K562 (cell line): ENCODE data around the gene EPHA1. TPM values are rescaled to one million over a fixed set of nuclear protein-coding genes. Genes with fewer than 3 reads are reported as not detected.
A peak's percentile ranks its signal among the peaks of the same experiment; 100 is the strongest.

Experiments
- ATAC-seq: fragments of 200-7000 bp; cut with Tn5 transposase; 3 replicates; pipeline ENCODE4 v1.9.1; 2020; ENCODE audit warnings: moderate library complexity
- BruUV-seq: library from RNA; stranded (reverse); fragments of 400-500 nt; replicated peaks from 2 replicates; lab custom pipeline; 2021; lab: Mats Ljungman, UMichigan
- CTCF ChIA-PET: fragments of 300-600 bp; formaldehyde crosslinking; extraction: SDS; loops from one replicate; lab custom pipeline; 2021; ENCODE audit warnings: low intra/inter-chr PET ratio; lab: Yijun Ruan, JAX
- POLR2A ChIA-PET: fragments of 300-600, 350-650 bp; sonication (Branson Sonifier 250); formaldehyde crosslinking; extraction: SDS; loops from one replicate; lab custom pipeline; 2021; ENCODE audit warnings: antibody characterized with exemption, inconsistent platforms; lab: Yijun Ruan, JAX
- DNase-seq, 4 experiments: peaks; one replicate each; pipeline versions ENCODE4 v3.0.0 to v3.0.0-alpha.2; 2011 to 2018; ENCODE audit warnings: low spot score in 3 of 4, mixed read lengths in 3 of 4; ENCODE audit errors: extremely low read depth in 1 of 4
- FAIRE-seq: peaks from 2 replicates; lab custom pipeline; 2011; peaks lifted over from hg19 to GRCh38; lab: Jason Lieb, UNC
- H2AFZ ChIP-seq: 2 replicates; pipeline ENCODE4 v1.6.0; 2011; ENCODE audit warnings: low read depth, low read length, control low read depth, inconsistent platforms
- H3K27ac ChIP-seq: fragments of 200-600 bp; 3 replicates; pipeline ENCODE4 v1.8.0; 2011; ENCODE audit warnings: low read depth, mild to moderate bottlenecking, control low read depth, inconsistent platforms, low read length, moderate library complexity, mixed read lengths; ENCODE audit errors: extremely low read depth
- H3K27me3 ChIP-seq, 2 experiments: fragments of 300-600 bp in 1 of 2; 2 replicates in 1 of 2; 3 replicates in 1 of 2; pipeline versions ENCODE4 v1.6.0 to v1.8.0; 2011; ENCODE audit warnings: inconsistent platforms in 2 of 2, low read length in 2 of 2, mild to moderate bottlenecking in 1 of 2, mixed read lengths in 1 of 2, moderate library complexity in 1 of 2; ENCODE audit not compliant: control insufficient read depth in 2 of 2, insufficient read depth in 2 of 2
- H3K36me3 ChIP-seq: fragments of 300-600 bp; 3 replicates; pipeline ENCODE4 v1.8.0; 2011; ENCODE audit warnings: mild to moderate bottlenecking, low read length, inconsistent platforms; ENCODE audit not compliant: control insufficient read depth, insufficient read depth
- H3K4me1 ChIP-seq, 2 experiments: fragments of 200-600 bp in 1 of 2; replicated peaks in 1 of 2; 2 replicates in 1 of 2; 3 replicates in 1 of 2; pipeline versions ENCODE4 v1.5.1 to v1.8.0; 2011; ENCODE audit warnings: inconsistent platforms in 2 of 2, low read length in 2 of 2, mild to moderate bottlenecking in 1 of 2, mixed read lengths in 1 of 2, moderate library complexity in 1 of 2; ENCODE audit not compliant: control insufficient read depth in 2 of 2, insufficient read depth in 2 of 2
- H3K4me2 ChIP-seq: 2 replicates; pipeline ENCODE4 v1.6.1; 2011; ENCODE audit warnings: low read length, control low read depth, inconsistent platforms, mixed read lengths; ENCODE audit not compliant: insufficient read depth
- H3K4me3 ChIP-seq: fragments of 200-600 bp; sonication (generic), shearing (Covaris generic); 2 replicates; pipeline ENCODE4 v1.5.1; 2016; ENCODE audit warnings: control low read depth, inconsistent platforms
- H3K79me2 ChIP-seq: fragments of 200-600 bp; 3 replicates; pipeline ENCODE4 v1.8.0; 2011; ENCODE audit warnings: low read length, inconsistent platforms; ENCODE audit not compliant: control insufficient read depth, insufficient read depth
- H3K9ac ChIP-seq, 2 experiments: 2 replicates each; pipeline versions ENCODE4 v1.6.0 to v1.6.1; 2011; ENCODE audit warnings: low read depth in 2 of 2, low read length in 2 of 2, control low read depth in 1 of 2, inconsistent platforms in 1 of 2, mild to moderate bottlenecking in 1 of 2, mixed read lengths in 1 of 2; ENCODE audit not compliant: insufficient read depth in 1 of 2
- H3K9me1 ChIP-seq: one replicate; pipeline ENCODE4 v1.6.0; 2011; ENCODE audit warnings: inconsistent platforms, mild to moderate bottlenecking, low read length, moderate library complexity; ENCODE audit not compliant: control insufficient read depth, insufficient read depth
- H3K9me3 ChIP-seq: replicated peaks from 2 replicates; pipeline ENCODE4 v1.5.1; 2011; ENCODE audit warnings: low read depth, low read length, inconsistent platforms; ENCODE audit not compliant: control insufficient read depth, insufficient read depth
- H4K20me1 ChIP-seq: replicated peaks from 2 replicates; pipeline ENCODE4 v1.6.1; 2011; ENCODE audit warnings: low read length, inconsistent platforms, mixed read lengths; ENCODE audit not compliant: control insufficient read depth, insufficient read depth
- ATF6 ChIP-seq: sonication (generic); formaldehyde crosslinking; IDR thresholded peaks from 2 replicates; pipeline ENCODE4 v1.4.0; 2020; ENCODE audit warnings: mild to moderate bottlenecking, missing genetic modification reagents
- C11orf30 ChIP-seq: fragments of 450-650 bp; IDR thresholded peaks from 2 replicates; pipeline ENCODE4 v1.6.1; 2016; ENCODE audit warnings: low read depth, mild to moderate bottlenecking
- FOSL1 ChIP-seq: fragments of 200-800 bp; sonication (Bioruptor generic); conservative IDR thresholded peaks from 2 replicates; pipeline ENCODE4 v1.6.1; 2016; ENCODE audit warnings: missing genetic modification characterization, missing compliant biosample characterization
- GTF2A2 ChIP-seq: IDR thresholded peaks from 2 replicates; pipeline ENCODE4 v1.6.1; 2016; ENCODE audit warnings: mild to moderate bottlenecking, missing genetic modification characterization, missing compliant biosample characterization
- L3MBTL2 ChIP-seq: fragments of 450-650 bp; IDR thresholded peaks from 2 replicates; pipeline ENCODE4 v1.6.1; 2016; ENCODE audit warnings: mild to moderate bottlenecking, moderate library complexity
- MEIS2 ChIP-seq: fragments of 450-650 bp; IDR thresholded peaks from 2 replicates; pipeline ENCODE4 v1.6.1; 2014; ENCODE audit warnings: mild to moderate bottlenecking; ENCODE audit not compliant: partially characterized antibody
- STAT5A ChIP-seq: IDR thresholded peaks from 2 replicates; pipeline ENCODE4 v1.6.1; 2012; ENCODE audit warnings: low read length, inconsistent platforms, borderline replicate concordance
- TCF7 ChIP-seq: sonication (generic); IDR thresholded peaks from 2 replicates; pipeline ENCODE4 v1.6.1; 2016; ENCODE audit warnings: antibody characterized with exemption, borderline replicate concordance
- WHSC1 ChIP-seq: IDR thresholded peaks from one replicate; pipeline ENCODE4 v1.6.1; 2012; ENCODE audit warnings: low read length, control low read depth, inconsistent platforms
- ZFPM2 ChIP-seq: fragments of 250-450 bp; sonication (Bioruptor Pico); IDR thresholded peaks from 2 replicates; pipeline ENCODE4 v1.5.1; 2022; ENCODE audit warnings: mild to moderate bottlenecking
- ZNF121 ChIP-seq: sonication (generic); formaldehyde crosslinking; conservative IDR thresholded peaks from 2 replicates; pipeline ENCODE4 v1.8.0; 2022; ENCODE audit warnings: missing genetic modification reagents
- ZNF551 ChIP-seq: fragments of 250-450 bp; sonication (Bioruptor Pico); IDR thresholded peaks from 2 replicates; pipeline ENCODE4 v1.5.0; 2021; ENCODE audit warnings: mild to moderate bottlenecking, moderate library complexity
- ZNF780A ChIP-seq: fragments of 250-450 bp; sonication (Bioruptor Pico); IDR thresholded peaks from 2 replicates; pipeline ENCODE4 v1.5.0; 2021; ENCODE audit warnings: mild to moderate bottlenecking
- WGBS: fragments of 100-300 bp; shearing (Covaris generic); methylation state at CpG from one replicate; pipeline ENCODE4 v1.1.6; 2016; ENCODE audit warnings: low coverage, mixed read lengths; ENCODE audit not compliant: insufficient coverage; ENCODE audit errors: missing lambda C conversion rate; 5-methylcytosine and 5-hydroxymethylcytosine counted together
- in situ Hi-C: fragments of 300-500 bp; cut with MboI; formaldehyde crosslinking; loops from 4 replicates; pipeline ENCODE4 v1.15.0; 2018; ENCODE audit warnings: inconsistent platforms, mixed read lengths
- intact Hi-C: fragments of 100-400 bp; cut with micrococcal nuclease; formaldehyde crosslinking; loops from 2 replicates; pipeline ENCODE4 v1.14.2; 2022
- polyA plus RNA-seq, 8 experiments: library from polyadenylated mRNA; depleted of rRNA in 4 of 8; stranded (reverse) in 5 of 8; unstranded in 3 of 8; fragments of >200 nt; fragmentation: Nextera tagmentation in 2 of 8; fragmentation: Illumina TruSeq in 1 of 8; extraction: Ambion mirVana in 2 of 8; extraction: Trizol in 1 of 8; gene quantifications; 2 replicates each; pipeline versions ENCODE4 v1.2.1 to v1.2.3, GENCODE V29; 2011 to 2014; ENCODE audit warnings: inconsistent platforms in 1 of 8, missing spikeins in 1 of 8
- total RNA-seq, 7 experiments: library from RNA; depleted of rRNA in 6 of 7; stranded (reverse); fragments of >200 nt in 6 of 7; fragmentation: Illumina TruSeq in 2 of 7; extraction: Trizol in 2 of 7; gene quantifications; 2 replicates each; pipeline versions ENCODE4 v1.2.1 to v1.2.3, GENCODE V29; 2011 to 2021; ENCODE audit warnings: low replicate concordance in 1 of 7
- TF ChIP-seq, protein P1 (sequence below): fragments of 450-650 bp; formaldehyde crosslinking; conservative IDR thresholded peaks from 2 replicates; pipeline ENCODE4 v1.4.0; 2022; ENCODE audit warnings: mild to moderate bottlenecking, missing genetic modification characterization
- TF ChIP-seq, protein P2 (sequence below): fragments of 250-450 bp; sonication (Bioruptor Pico); IDR thresholded peaks from 2 replicates; pipeline ENCODE4 v1.5.0; 2020; ENCODE audit warnings: mild to moderate bottlenecking

Gene EPHA1
- total and polyA plus RNA-seq, 9 of the 15 experiments (the other 6 are each of a cell fraction or from before 2014, with no cell fraction given): 0.22 to 0.57 (median 0.32) TPM; not detected in 6

DNA sequence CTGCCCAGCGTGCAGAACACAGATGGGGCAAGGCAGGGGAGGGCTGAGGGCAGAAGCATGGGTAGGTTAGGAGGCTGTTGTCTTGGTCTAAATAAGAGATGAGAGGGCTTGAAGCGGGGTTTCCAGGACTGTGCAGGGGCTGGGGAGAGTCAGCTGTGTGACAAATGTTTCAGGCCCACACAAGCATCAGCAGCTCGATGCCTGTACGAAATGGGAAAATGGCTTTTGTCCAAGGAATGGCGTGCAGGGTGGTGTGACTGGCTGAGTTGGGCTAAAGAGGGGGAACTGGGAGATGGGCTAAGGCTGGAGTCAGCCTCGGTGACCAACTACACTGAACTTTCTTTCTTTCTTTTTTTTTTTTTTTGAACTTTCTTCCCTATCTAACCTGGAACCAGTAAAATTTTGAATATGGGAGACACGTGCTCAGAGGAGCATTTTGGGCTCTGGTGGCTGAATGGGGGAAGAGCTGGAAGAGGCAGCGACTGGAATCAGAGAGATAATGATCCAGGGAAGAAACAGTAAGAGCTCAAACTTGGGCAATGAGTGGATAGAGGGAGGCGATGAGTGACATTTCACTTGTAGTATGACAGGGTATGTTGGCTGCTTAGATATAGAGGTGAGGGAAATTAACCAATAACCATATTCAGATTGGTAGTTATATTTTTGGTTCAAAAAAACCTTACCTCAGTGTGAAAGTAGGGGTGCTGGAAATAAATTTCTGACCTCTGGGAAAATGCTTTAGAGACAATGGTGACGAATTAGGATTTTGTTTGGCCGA is 10.2 kb upstream of the EPHA1 start:
- DNase-seq (peak in 1 of 4 experiments; percentile 33), FAIRE-seq (no peak), ATAC-seq (peak; percentile 13; the same call in 2 of the 3 replicates)
- in situ Hi-C loops (no loop called here), intact Hi-C loops (loop anchor here (5.0 kb wide), 2 partner anchors 88 to 97 kb away; no protein-coding TSS in a partner anchor)
- BruUV-seq: no TSS peak
- no peaks in the 10 kb centered on the region for H3K27me3 ChIP-seq
- 29% methylated on average over 11 of the region's 11 CpGs for WGBS
- H2AFZ ChIP-seq: peak overlapping the region; percentile 57
- CTCF ChIA-PET: no interaction called here
- H3K9me3 ChIP-seq: peaks cover 8% of the 10 kb centered on the region; the same call in 1 of the 2 replicates
- POLR2A ChIA-PET: no interaction called here
- H3K79me2 ChIP-seq: no peaks in the 10 kb centered on the region
- H3K4me1 ChIP-seq: 0 out of 5 replicates have a peak, but pooled peaks cover 0 to 5% of the 10 kb centered on the region in 2 experiments
- no peaks in the 10 kb centered on the region for H3K36me3 ChIP-seq
- no peak overlapping the region for H3K4me3 ChIP-seq
- no peaks in the 10 kb centered on the region for H4K20me1 ChIP-seq
- H3K9me1 ChIP-seq: no peaks in the 10 kb centered on the region
- no peak overlapping the region for H3K9ac ChIP-seq
- H3K4me2 ChIP-seq: no peak overlapping the region
- H3K27ac ChIP-seq: no peak overlapping the region
- TF ChIP-seq ZFPM2 (CRISPR knock-in tag): no peak
- TF ChIP-seq ZNF121 (CRISPR knock-in tag): no peak
- no peak for TF ChIP-seq ZNF551 (CRISPR knock-in tag)
- TF ChIP-seq TCF7: no peak
- TF ChIP-seq, protein P1, sequence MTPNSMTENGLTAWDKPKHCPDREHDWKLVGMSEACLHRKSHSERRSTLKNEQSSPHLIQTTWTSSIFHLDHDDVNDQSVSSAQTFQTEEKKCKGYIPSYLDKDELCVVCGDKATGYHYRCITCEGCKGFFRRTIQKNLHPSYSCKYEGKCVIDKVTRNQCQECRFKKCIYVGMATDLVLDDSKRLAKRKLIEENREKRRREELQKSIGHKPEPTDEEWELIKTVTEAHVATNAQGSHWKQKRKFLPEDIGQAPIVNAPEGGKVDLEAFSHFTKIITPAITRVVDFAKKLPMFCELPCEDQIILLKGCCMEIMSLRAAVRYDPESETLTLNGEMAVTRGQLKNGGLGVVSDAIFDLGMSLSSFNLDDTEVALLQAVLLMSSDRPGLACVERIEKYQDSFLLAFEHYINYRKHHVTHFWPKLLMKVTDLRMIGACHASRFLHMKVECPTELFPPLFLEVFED (CRISPR knock-in tag): no peak
- no peak for TF ChIP-seq ATF6 (CRISPR knock-in tag)
- peak; percentile 68 for TF ChIP-seq L3MBTL2
- no peak for TF ChIP-seq GTF2A2
- TF ChIP-seq FOSL1 (tag): no peak
- no peak for TF ChIP-seq C11orf30
- no peak for TF ChIP-seq ZNF780A (CRISPR knock-in tag)
- TF ChIP-seq, protein P2, sequence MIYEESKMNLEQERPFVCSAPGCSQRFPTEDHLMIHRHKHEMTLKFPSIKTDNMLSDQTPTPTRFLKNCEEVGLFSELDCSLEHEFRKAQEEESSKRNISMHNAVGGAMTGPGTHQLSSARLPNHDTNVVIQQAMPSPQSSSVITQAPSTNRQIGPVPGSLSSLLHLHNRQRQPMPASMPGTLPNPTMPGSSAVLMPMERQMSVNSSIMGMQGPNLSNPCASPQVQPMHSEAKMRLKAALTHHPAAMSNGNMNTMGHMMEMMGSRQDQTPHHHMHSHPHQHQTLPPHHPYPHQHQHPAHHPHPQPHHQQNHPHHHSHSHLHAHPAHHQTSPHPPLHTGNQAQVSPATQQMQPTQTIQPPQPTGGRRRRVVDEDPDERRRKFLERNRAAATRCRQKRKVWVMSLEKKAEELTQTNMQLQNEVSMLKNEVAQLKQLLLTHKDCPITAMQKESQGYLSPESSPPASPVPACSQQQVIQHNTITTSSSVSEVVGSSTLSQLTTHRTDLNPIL: no peak
- no peak for TF ChIP-seq STAT5A
- peak; percentile 77 for TF ChIP-seq MEIS2
- TF ChIP-seq WHSC1: no peak
